ENCODE results near the gene IDH2. TPM values are rescaled to one million over a fixed set of nuclear protein-coding genes. Genes with fewer than 3 reads are reported as not detected.
"Not testable (repeated sequence)": the region's sequence is repeated elsewhere in the genome, so short reads cannot be mapped to it uniquely, and the experiment has no call there.

IDH2 gene
- total RNA-seq: 77.3 and 127 TPM in 2 replicates

DNA sequence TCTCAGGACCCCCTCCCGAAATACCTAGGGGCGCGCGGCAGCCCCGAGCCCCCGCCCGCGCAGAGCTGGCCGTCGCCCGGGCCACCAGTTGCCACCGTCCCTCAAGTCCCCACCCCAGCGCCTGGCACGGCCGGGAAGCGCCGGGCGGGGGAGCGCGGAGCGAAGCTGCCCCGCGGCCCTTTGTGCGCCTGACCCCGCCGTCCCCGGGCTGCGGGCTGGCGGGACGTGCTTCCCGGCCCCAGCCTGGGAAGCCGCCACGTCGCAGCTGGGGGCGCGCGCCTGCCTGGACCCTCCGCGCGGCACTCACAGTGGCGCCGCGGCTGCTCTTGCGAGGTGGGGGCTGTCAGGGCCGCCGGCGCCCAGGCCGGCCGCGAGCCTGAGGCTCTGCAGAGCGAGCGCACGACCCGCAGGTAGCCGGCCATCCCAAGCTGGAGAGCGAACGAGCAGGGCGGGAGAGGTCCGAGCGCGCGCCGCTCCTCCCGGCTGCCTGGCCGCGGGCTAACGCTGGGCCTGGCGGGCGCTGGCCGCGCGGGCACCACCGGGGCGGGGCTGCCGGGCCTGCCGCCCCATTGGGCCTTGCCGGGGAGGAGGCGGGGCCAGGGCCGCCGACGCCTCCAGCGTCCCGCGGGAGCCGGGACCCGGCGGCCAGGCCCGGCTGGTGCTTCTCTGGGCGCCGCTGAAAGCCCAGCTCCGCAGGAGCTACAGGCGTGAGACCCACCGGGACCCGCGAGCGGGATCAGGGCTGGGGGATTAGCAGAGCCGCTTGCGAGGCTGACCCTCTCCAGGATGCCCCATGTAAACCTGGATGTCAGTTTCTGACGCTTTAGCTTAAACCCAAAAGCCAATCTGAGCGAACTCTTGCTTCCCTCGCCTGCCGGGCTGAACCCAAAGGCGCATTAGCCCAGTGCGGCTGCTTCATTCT is at the start of gene IDH2:
TSS of gene IDH2 (minus strand) at position 500 of the 922 bp plus-strand sequence. CDS start at position 422, 78 bp downstream.
- peak; percentile 87 for DNase-seq

GRCh38 chr15:90150551-90150950 is 48.3 kb upstream of the IDH2 start:
- DNase-seq: not testable (repeated sequence)

- no peak for DNase-seq
These were observed 47.5 kb upstream of the IDH2 start for GRCh38 chr15:90149609-90150340.

DNA sequence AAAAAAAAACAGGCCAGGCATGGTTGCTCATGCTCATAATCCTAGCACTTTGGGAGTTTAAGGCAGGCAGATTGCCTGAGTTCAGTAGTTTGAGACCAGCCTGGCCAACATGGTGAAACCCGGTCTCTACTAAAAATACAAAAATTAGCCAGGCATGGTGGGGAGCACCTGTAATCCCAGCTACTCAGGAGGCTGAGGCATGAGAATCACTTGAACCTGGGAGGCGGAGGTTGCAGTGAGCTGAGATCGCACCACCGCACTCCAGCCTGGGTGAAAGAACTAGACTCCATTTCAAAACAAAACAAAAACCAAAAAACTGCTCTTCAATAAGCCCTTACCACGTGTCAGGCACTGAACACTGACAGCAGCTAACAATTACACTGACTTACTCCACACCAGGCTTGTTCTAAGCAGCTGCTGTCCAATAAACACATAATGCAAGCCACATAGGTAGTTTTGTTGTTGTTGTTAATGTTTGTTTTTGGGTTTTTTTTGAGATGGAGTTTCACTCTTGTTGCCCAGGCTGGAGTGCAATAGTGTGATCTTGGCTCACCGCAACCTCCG is 44.0 kb upstream of the IDH2 start:
- DNase-seq: not testable (repeated sequence)

DNA sequence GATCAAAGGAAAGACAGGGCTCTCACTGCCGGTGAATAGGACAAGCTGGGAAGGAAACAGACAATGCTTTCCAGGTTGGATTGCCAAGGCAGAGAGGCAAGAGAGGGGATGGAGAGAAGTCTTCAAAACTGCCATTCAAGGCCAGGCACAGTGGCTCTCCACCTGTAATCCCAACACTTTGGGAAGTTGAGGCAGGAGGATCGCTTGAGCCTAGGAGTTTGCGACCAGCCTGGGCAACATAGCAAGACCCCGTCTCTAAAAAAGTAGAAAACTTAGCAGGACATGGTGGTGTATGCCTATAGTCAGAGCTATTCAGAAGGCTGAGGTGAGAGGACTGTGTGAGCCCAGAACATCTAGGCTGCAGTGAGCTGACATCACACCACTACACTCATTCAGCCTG is 43.5 kb upstream of the IDH2 start:
- no peak for DNase-seq

DNA sequence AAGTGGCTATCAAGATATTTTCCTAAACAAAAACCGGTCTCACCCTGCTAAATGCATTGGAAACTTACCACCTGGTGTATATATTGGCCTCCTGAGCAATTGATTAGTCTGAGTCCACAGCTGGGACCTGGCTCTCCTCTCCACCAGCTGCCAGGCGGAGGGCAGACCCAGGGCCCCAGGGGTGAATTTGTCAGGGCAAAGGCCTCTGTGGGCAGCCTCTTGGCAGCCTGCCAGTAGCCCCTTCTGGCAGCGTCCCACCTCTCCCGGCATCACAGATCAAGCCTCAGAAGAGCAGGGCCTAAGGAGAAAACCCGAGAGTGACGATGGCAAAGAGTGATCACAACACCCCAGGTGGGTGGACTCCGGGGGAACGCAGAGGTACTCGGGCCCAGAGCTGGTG is 43.0 kb upstream of the IDH2 start:
- no peak for DNase-seq

GRCh38 chr15:90143166-90143655 is 40.9 kb upstream of the IDH2 start:
- DNase-seq: peak; percentile 73

DNA sequence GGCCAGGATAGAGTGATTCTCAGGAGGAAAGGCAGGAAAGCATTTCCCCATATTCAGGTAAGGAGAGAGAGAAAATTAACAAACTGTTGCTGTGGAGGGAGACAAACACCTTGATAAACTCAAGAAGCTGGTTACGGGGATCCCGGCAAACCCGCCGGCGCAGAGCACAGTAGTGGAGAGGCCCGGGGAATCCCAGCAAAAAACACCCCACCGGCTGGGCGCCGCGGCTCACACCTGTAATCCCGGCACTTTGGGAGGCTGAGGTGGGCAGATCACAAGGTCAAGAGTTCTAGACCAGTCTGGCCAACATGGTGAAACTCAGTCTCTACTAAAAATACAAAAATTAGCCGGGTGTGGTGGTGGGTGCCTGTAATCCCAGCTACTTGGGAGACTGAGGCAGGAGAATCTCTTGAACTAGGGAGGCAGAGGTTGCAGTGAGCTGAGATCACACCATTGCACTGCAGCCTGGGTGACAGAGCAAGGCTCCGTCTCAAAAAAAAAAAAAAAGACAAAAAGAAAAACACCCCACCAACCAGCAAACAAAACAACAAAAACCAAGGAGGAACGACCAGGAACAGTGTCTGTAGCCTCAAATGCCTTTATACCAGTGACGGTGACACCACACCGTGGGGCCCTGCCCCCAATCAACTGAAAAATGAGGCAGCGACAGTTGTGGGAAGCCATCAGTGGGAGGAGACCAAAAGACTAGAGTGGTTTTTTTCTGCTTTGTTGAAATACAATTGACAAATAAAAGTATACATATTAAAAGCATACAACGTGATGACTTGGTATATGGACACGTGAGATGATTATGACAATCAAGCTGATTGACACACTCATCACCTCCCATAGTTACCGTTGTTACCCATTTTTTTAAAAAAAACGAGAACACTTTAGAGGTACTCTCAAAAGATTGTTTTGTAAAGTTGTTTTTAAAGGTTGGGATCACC is 40.2 kb upstream of the IDH2 start:
- no peak for DNase-seq

DNA sequence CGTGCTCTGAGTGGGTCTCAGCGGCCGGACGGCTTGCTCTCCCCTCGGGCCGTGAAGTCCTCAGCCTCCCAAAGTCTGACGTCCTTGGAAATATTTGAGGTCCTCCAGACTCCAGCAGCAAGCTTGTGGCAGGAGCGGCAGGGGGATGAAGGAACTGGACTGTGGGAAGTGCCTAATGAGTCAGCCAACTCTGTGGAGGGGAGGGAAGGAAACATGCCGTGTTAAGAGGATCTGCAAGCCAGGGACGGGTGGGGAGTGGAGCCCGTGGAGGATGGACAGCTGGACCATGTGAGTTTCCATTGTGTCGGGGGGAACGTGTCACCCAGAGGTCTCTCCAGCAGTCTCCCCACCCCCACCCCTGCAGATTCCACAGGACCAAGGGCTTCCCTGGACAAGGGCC is 39.4 kb upstream of the IDH2 start:
- peak; percentile 77 for DNase-seq

- not testable (repeated sequence) for DNase-seq
These were observed 37.3 kb upstream of the IDH2 start for GRCh38 chr15:90139549-90139948.

DNA sequence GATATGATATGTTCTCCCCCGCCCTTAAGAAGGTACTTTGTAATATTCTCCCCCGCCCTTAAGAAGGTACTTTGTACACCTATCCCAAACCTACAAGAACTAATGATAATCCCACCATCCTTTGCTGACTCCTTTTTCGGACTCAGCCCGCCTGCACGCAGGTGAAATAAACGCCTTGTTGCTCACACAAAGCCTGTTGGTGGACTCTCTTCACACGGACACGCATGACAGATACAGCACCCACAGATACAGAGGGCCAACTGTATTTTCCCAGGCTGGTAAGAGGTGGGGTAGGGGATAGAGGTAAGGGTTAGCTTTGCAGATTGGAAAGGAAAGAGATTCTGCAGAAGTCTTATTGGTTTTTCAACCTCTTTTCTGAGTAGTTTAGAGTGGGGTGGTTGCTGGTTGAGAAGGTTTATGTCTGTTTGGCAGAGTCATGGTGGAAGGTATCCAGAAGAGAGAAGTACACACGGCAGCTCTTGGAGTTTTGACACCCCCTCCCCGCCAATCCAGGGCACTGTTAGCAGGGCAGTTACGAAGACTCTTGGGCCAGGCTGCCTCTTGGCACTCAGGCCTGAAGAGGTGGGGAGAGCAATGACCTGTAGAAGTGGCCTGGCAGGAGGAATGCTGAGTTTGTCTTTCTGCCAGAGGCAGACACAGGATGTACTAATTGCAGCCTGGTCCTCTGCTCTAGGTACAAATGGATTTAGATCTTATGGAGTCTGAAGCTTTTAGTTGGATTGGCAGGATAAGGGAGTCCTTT is 36.0 kb upstream of the IDH2 start:
- DNase-seq: no peak

DNA sequence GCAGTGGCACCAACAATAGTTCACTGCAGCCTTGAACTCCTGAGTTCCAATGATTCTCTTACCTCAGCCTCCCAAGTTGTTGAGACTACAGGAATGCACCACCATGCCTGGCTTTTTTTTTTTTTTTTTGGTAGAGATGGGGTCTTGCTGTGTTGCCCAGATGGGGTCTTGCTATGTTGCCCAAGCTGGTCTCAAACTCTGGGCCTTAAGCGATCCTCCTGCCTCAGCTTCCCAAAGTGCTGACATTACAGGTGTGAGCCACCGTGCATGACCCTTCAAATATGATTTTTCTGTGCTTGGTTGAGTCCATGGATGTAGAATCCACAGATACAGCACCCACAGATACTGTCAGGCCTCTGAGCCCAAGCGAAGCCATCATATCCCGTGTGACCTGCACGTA is 30.2 kb upstream of the IDH2 start:
- no peak for DNase-seq

GRCh38 chr15:90131848-90132247 is 29.6 kb upstream of the IDH2 start:
- DNase-seq: no peak

DNA sequence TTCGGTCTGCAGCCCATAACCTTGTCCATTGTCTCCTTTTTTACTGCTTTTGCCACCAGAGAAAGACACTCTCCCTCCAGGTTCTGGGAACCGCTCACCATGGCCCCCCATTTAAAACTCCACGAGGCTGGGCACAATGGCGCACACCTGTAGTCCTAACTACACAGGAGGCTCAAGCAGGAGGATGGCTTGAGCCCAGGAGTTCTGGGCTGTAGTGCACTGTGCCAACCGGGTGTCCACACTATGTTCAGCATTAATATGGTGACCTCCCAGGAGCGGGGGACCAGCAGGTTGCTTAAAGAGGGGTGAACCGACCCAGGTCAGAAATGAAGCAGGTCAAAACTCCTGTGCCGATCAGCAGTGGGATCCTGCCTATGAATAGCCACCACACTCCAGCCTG is 28.0 kb upstream of the IDH2 start:
- no peak for DNase-seq

DNA sequence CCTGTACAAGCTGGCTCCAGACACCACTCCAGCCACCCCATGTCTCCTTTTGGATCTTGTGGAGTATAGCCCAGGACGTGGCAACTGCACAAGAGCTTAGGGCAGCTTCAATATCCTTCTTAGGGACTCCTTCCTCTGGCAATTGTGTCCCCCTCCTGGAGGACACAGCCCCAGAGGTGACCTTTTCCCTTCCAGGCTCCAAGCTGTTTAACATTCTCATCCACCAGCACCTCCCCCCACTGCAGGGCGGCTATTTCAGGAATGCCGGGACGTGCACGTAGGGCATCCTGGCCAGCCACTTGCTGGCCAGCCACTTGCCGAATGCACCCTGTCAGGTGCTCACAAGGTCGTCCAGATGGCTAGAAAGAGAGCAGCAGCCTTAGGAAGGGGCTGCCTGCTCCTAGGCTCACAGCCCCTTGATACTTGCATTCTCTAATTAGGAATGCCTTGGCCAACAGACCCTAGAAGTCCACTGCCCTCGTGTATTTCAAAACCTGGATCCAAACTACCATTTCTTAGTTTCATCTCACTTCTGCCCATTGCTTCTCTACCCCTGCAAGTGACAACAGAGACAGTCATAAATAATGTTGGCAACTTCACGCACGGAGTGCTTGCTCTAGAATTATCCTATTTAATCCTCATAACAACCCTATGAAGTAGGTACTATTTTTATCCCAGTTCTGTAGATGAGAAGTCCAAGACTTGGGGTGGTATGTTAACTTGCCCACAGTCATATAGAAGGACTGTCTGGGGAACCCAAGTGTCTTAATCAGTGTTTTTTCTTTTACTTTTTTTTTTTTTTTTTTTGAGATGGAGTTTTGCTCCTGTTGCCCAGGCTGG is 24.5 kb upstream of the IDH2 start:
- DNase-seq: no peak

DNA sequence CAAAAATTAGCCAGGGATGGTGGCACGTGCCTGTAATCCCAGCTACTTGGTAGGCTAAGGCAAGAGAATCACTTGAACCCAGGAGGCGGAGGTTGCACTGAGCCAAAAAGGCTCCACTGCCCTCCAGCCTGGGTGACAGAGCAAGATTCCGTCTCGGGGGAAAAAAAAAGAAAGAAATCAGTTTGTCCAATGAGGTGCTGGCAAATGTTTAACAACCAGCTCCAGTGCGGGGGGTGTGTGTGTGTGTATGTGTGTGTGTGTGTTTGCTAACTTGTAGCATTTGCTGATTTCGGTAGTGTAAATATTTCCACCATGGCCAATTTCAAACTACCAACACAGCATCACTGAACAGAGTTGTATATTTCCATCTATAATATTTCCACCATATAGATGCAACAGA is 23.8 kb upstream of the IDH2 start:
- no peak for DNase-seq

DNA sequence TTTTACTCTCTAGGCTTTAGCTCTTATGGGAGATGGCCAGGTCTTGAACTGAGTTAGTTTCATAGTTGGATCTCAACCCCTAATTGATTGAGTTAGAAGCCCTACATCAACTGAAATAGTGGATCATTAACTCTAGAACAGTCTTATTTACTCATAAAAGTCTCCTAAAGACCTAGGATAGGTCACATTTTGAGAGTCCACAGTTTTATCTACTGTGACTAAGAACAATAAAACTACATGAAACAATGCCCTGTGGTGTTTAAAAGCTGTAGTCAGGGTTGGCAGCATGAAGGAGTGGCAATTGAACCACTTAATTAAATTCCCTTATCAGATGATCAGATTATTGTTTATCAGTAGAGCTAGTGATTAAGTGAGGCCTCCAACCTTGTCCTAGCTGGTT is 22.2 kb upstream of the IDH2 start:
- no peak for DNase-seq

- DNase-seq: no peak
These were observed 18.8 kb upstream of the IDH2 start for GRCh38 chr15:90121086-90121485.

DNA sequence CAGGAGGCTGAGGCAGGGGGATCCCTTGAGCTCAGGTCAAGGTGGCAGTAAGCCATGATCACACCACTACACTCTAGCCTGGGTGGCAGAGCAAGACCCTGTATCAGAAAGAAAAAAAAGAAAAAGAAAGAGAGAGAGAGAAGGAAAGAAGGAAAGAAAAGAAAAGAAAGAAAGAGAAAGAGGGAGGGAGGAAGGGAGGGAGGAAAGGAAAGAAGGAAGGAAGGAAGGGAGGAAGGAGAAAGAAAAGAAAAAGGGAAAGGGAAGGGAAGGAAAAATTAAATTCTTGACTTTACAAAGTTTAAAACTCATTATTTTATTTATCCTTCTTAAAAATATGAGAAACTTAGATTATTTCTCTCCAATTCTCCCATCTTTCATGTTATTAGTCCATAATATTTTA is 17.1 kb upstream of the IDH2 start:
- no peak for DNase-seq

DNA sequence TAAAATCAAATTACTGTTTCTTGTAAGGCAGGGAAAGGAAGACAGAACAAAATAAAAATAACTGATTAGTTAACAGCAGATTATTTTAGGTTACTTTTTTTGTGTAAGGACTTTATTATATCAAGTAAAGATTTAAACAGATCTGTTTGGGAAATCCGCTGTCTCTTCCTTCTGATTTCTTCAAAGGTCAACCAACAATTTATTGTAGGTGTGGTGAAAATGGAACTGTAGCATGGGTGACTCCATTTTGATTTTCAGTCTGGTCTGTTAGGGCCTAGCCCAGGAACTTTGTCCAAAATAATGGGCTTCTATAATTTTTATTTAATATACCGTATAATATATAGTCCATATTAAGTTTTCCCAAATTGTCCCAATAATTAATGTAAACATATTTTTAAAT is 13.5 kb upstream of the IDH2 start:
- no peak for DNase-seq
